ENCODE data around the gene TASOR2. TPM values are rescaled to one million over a fixed set of nuclear protein-coding genes. Genes with fewer than 3 reads are reported as not detected.

Gene TASOR2
- total and polyA plus RNA-seq, 9 of the 15 experiments (the other 6 are each of a cell fraction or from before 2014, with no cell fraction given): 12.7 to 75.3 (median 52.3) TPM

DNA sequence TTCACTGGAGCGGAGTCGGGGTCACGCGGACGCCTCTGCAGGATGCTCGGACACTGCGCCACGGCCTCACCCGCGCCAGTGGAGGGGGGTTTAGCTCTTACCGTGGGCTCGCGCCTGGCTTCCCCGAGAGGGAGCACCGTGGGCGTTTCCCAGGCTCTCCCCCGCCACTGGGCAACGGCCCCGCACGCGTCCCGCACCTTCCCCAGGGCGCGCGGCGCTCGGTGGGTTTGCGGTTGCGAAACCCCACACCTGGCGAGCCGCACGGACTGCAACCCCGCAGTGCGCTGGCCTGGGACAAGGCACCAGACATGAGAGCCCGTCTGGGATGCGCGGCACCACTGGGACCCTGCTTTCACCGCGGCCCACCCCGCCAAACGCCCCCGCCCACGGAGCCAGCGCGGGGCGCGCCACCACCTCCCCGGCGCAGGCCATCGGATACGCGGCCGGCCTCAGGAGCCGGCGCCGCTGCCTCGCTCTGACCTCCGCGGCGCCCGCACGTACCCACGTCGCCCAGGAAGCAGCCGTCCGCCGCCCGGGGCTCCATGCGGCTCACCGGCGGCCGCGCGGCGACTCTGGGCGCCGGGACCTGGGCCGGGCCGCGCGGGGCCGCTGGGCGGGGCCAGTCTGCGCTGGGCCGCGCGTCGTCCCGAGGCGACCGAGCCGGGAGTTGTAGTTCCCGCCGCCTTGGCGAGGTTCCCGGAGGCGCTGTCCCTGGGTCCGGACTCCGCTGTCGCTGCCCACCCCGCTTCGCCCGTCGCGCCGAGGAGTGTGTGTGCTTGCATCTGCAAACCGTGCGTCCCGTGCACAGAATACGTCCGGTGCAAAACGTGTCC, 18.4 kb upstream of the TASOR2 start, which contains the start of gene ASB13 (continued):
- TF ChIP-seq, protein P1, sequence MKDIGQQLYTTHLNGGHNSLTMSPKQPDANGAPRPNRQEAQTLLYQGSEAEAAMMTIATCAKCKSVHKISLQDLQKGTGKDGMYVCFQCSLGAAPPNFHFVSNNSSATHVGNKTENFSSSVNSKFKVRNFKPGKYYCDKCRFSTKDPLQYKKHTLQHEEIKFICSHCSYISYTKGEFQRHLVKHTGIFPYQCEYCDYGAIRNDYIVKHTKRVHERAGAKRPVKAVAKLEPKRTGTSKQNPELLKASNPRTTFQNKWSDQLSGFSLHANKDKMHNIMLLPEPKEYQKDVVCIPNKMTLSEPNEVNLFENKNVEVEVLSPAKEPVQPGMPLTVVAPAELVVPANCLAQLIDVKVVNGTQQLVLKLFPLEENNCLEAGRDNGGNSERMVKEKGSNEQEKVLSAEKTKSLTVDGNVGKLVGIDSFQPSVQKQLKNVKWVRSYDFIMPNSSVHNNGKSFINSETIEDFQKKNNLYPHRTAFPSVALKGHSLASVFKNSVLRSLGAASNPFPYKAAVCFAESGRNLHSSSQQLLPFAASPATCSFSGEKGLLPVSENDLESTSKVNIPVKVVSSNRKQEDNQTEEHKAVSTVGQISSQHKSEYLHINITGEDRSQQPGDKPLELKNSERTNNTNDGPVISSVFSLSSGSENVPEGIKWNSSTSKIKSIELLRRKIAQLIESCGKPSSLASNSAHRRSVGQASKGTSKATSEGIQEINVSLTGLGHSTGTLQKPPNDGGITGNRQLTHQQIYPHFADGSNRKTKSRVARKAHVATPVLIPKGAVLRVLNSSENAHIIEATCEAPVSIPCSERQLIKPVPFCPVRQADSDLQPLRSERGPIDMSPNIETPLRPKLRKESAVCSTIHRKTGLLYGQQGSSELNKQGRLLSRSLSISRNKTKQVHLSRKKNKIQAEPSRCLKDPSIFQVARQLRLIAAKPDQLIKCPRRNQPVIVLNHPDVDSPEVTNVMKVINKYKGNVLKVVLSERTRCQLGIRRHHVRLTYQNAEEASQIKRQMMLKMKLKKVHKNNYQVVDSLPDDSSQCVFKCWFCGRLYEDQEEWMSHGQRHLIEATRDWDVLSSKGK (CRISPR knock-in tag; IDR thresholded peaks at IDR 0.05): no peak
- TF ChIP-seq CHD1 (IDR thresholded peaks at IDR 0.05; ENCODE audit: low read length) (no peak), SIX5 (IDR thresholded peaks at IDR 0.05; ENCODE audit: borderline replicate concordance in 1 of 2, insufficient read depth in 1 of 2, low read depth in 1 of 2, low read length in 2 of 2) (peak; percentile 53 to 59; a peak in 3 of 4 replicates), ZNF76 (CRISPR knock-in tag; IDR thresholded peaks at IDR 0.05; ENCODE audit: borderline replicate concordance) (no peak), RNF2 (IDR thresholded peaks at IDR 0.05) (no peak), ESRRA (IDR thresholded peaks at IDR 0.05; ENCODE audit: borderline replicate concordance, low read depth) (no peak), CHCHD3 (CRISPR knock-in tag; IDR thresholded peaks at IDR 0.05) (no peak), DIDO1 (tag; IDR thresholded peaks at IDR 0.05; ENCODE audit: low read depth) (no peak), XRCC4 (IDR thresholded peaks at IDR 0.05; ENCODE audit: extremely low read depth, insufficient read depth, insufficient read length) (no peak), DEAF1 (CRISPR knock-in tag; IDR thresholded peaks at IDR 0.05) (no peak), ZBTB17 (CRISPR knock-in tag; IDR thresholded peaks at IDR 0.05) (no peak), FOXK2 (conservative IDR thresholded peaks at IDR 0.05 in 1 of 2, IDR thresholded peaks at IDR 0.05 in 1 of 2; ENCODE audit: low read depth in 2 of 2) (no peak), ZNF311 (CRISPR knock-in tag; IDR thresholded peaks at IDR 0.05) (no peak), ZNF134 (CRISPR knock-in tag; conservative IDR thresholded peaks at IDR 0.05) (no peak), BHLHE40 (IDR thresholded peaks at IDR 0.05; ENCODE audit: low read length) (peak; percentile 38; the same call in 1 of the 2 replicates)
- TF ChIP-seq, protein P2, sequence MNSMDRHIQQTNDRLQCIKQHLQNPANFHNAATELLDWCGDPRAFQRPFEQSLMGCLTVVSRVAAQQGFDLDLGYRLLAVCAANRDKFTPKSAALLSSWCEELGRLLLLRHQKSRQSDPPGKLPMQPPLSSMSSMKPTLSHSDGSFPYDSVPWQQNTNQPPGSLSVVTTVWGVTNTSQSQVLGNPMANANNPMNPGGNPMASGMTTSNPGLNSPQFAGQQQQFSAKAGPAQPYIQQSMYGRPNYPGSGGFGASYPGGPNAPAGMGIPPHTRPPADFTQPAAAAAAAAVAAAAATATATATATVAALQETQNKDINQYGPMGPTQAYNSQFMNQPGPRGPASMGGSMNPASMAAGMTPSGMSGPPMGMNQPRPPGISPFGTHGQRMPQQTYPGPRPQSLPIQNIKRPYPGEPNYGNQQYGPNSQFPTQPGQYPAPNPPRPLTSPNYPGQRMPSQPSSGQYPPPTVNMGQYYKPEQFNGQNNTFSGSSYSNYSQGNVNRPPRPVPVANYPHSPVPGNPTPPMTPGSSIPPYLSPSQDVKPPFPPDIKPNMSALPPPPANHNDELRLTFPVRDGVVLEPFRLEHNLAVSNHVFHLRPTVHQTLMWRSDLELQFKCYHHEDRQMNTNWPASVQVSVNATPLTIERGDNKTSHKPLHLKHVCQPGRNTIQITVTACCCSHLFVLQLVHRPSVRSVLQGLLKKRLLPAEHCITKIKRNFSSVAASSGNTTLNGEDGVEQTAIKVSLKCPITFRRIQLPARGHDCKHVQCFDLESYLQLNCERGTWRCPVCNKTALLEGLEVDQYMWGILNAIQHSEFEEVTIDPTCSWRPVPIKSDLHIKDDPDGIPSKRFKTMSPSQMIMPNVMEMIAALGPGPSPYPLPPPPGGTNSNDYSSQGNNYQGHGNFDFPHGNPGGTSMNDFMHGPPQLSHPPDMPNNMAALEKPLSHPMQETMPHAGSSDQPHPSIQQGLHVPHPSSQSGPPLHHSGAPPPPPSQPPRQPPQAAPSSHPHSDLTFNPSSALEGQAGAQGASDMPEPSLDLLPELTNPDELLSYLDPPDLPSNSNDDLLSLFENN (IDR thresholded peaks at IDR 0.05; ENCODE audit: low read depth in 2 of 2, low read length in 2 of 2): no peak

All from K562 (cell line).